Upper lobe of left lung (tissue), 6 donors: ENCODE results near the gene GRIK1. TPM values are rescaled to one million over a fixed set of nuclear protein-coding genes. Genes with fewer than 3 reads are reported as not detected.

ENCODE experiments used
- ATAC-seq, 2 donors: fragments of 200-7000 bp; cut with Tn5 transposase; one replicate each; pipeline ENCODE4 v1.9.1; 2022; ENCODE audit warnings: mild to moderate bottlenecking in 2 of 2, moderate library complexity in 2 of 2; ENCODE audit not compliant: low FRiP score in 2 of 2
- DNase-seq, 2 donors: peaks; one replicate each; pipeline ENCODE4 v3.0.0-alpha.2; 2019 to 2020
- H3K27ac ChIP-seq, 4 donors: fragments of 200-600 bp; sonication (generic); one replicate each; pipeline ENCODE4 v1.5.1; 2016 to 2019
- H3K27me3 ChIP-seq, 4 donors: fragments of 200-600 bp; sonication (generic); one replicate each; pipeline ENCODE4 v1.5.1; 2017 to 2019
- H3K36me3 ChIP-seq, 4 donors: fragments of 200-600 bp; sonication (generic); one replicate each; pipeline ENCODE4 v1.5.1; 2016 to 2019
- H3K4me1 ChIP-seq, 4 donors: fragments of 200-600 bp; sonication (generic); one replicate each; pipeline ENCODE4 v1.5.1; 2018 to 2019
- H3K4me3 ChIP-seq, 4 donors: fragments of 200-600 bp; sonication (generic); one replicate each; pipeline ENCODE4 v1.5.1; 2017 to 2019; ENCODE audit warnings: mild to moderate bottlenecking in 2 of 4, moderate library complexity in 1 of 4
- H3K9me3 ChIP-seq, 4 donors: fragments of 200-600 bp; sonication (generic); one replicate each; pipeline ENCODE4 v1.5.1; 2018 to 2019
- CTCF ChIP-seq, 6 experiments: fragments of 450-650 bp in 4 of 6; fragments of 200-600 bp in 2 of 6; sonication (generic) in 2 of 6; IDR thresholded peaks; one replicate each; pipeline ENCODE4 v1.5.1; 2016 to 2019; ENCODE audit warnings: antibody characterized with exemption in 6 of 6
- EP300 ChIP-seq, 4 donors: sonication (generic); formaldehyde crosslinking; IDR thresholded peaks; one replicate each; pipeline ENCODE4 v1.5.1; 2017; ENCODE audit warnings: antibody characterized with exemption in 4 of 4, control low read depth in 2 of 4
- POLR2A ChIP-seq, 4 donors: fragments of 450-650 bp; IDR thresholded peaks; one replicate each; pipeline ENCODE4 v1.5.1; 2016 to 2017; ENCODE audit warnings: antibody characterized with exemption in 4 of 4, mild to moderate bottlenecking in 2 of 4
- POLR2AphosphoS5 ChIP-seq, 2 donors: sonication (generic); formaldehyde crosslinking; IDR thresholded peaks; one replicate each; pipeline ENCODE4 v1.5.1; 2017; ENCODE audit warnings: antibody characterized with exemption in 2 of 2
- WGBS, 2 donors: methylation state at CpG; one replicate each; pipeline ENCODE4 v1.1.5; 2017 to 2018; 5-methylcytosine and 5-hydroxymethylcytosine counted together
- total RNA-seq, 6 donors: library from RNA; depleted of rRNA in 4 of 6; stranded (reverse); fragments of >200 nt in 4 of 6; gene quantifications; one replicate each; pipeline versions ENCODE4 v1.1.0 to v1.2.1, GENCODE V29; 2016 to 2021
- donor health status: DM: no; HTN: no; CAD: no; lungs with moderate emphysema.
- donor health status: DM: no; HTN: yes; CAD: no; lungs with severe emphysema.

GRIK1 gene
- total RNA-seq, 6 donors from 2014 or later: 0.15 TPM; not detected in 5

- DNase-seq (no peak), ATAC-seq (no peak)
- Histone ChIP-seq H3K27ac (no peak overlapping the region), H3K4me1 (no peaks in the 10 kb centered on the region), H3K36me3 (no peaks in the 10 kb centered on the region), H3K4me3 (no peak overlapping the region), H3K27me3 (no peaks in the 10 kb centered on the region), H3K9me3 (no peaks in the 10 kb centered on the region)
- no peak for TF ChIP-seq POLR2A (IDR thresholded peaks at IDR 0.05)
- TF ChIP-seq CTCF (IDR thresholded peaks at IDR 0.05): no peak
- TF ChIP-seq POLR2AphosphoS5 (IDR thresholded peaks at IDR 0.05): no peak
- TF ChIP-seq EP300 (IDR thresholded peaks at IDR 0.05): no peak
- WGBS, 2 donors: 53% methylated on average over 5 of the region's 5 CpGs
Measured at GRCh38 chr21:29737186-29737585, 202.6 kb downstream of the GRIK1 start.

- ATAC-seq (no peak), DNase-seq (no peak)
- 43 to 73% methylated on average over 1 of the region's 1 CpG for WGBS, 2 donors
- H3K27ac ChIP-seq: no peak overlapping the region
- H3K36me3 ChIP-seq: no peaks in the 10 kb centered on the region
- H3K27me3 ChIP-seq: no peaks in the 10 kb centered on the region
- H3K4me1 ChIP-seq: no peaks in the 10 kb centered on the region
- no peak for TF ChIP-seq POLR2A (IDR thresholded peaks at IDR 0.05)
- no peak for TF ChIP-seq CTCF (IDR thresholded peaks at IDR 0.05)
- TF ChIP-seq POLR2AphosphoS5 (IDR thresholded peaks at IDR 0.05): no peak
- TF ChIP-seq EP300 (IDR thresholded peaks at IDR 0.05): no peak
- H3K9me3 ChIP-seq: no peaks in the 10 kb centered on the region
- H3K4me3 ChIP-seq: no peak overlapping the region
Measured at GRCh38 chr21:29730281-29730680, 209.5 kb downstream of the GRIK1 start.

- Histone ChIP-seq H3K9me3 (no peaks in the 10 kb centered on the region), H3K27me3 (no peaks in the 10 kb centered on the region), H3K4me3 (no peak overlapping the region), H3K4me1 (no peaks in the 10 kb centered on the region), H3K27ac (no peak overlapping the region), H3K36me3 (no peaks in the 10 kb centered on the region)
- ATAC-seq: no peak
- TF ChIP-seq EP300 (IDR thresholded peaks at IDR 0.05): no peak
- TF ChIP-seq POLR2A (IDR thresholded peaks at IDR 0.05): no peak
- TF ChIP-seq CTCF (IDR thresholded peaks at IDR 0.05): no peak
- DNase-seq: no peak
Measured at GRCh38 chr21:29726044-29726443, 213.8 kb downstream of the GRIK1 start.

- 72 to 77% methylated on average over 9 of the region's 9 CpGs for WGBS, 2 donors
- no peak for DNase-seq
- Histone ChIP-seq H3K27me3 (no peaks in the 10 kb centered on the region), H3K4me1 (no peaks in the 10 kb centered on the region), H3K4me3 (no peak overlapping the region), H3K27ac (no peak overlapping the region), H3K9me3 (no peaks in the 10 kb centered on the region), H3K36me3 (no peaks in the 10 kb centered on the region)
- no peak for ATAC-seq
- TF ChIP-seq POLR2A (IDR thresholded peaks at IDR 0.05) (no peak), EP300 (IDR thresholded peaks at IDR 0.05) (no peak), POLR2AphosphoS5 (IDR thresholded peaks at IDR 0.05) (no peak), CTCF (IDR thresholded peaks at IDR 0.05) (no peak)
Measured at GRCh38 chr21:29725025-29725736, 214.6 kb downstream of the GRIK1 start.

DNA sequence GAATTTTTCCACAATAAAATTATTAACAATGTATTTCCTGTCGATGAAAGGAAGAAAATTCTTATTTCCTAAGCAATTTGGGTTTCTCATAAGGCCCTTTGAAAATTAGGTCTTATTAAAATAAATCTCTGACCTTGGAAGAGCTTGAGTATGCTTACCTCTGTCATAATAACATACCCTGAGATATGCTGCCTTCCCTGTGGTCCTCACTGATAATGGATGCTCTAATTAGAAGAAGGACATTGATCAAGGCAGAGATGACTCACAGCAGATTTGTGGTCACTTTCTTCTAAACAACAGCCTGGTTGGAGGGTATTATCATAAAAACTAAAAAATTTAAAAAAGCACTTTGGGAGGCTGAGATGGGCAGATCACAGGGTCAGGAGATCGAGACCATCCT, 217.8 kb downstream of the GRIK1 start:
- Histone ChIP-seq H3K27ac (no peak overlapping the region), H3K4me1 (no peaks in the 10 kb centered on the region), H3K9me3 (peaks cover 0 to under 1% (median 0%) of the 10 kb centered on the region in 4 donors), H3K4me3 (no peak overlapping the region), H3K36me3 (no peaks in the 10 kb centered on the region), H3K27me3 (no peaks in the 10 kb centered on the region)
- DNase-seq: no peak
- 91 to 99% methylated on average over 2 of the region's 2 CpGs for WGBS, 2 donors
- TF ChIP-seq POLR2AphosphoS5 (IDR thresholded peaks at IDR 0.05): no peak
- TF ChIP-seq POLR2A (IDR thresholded peaks at IDR 0.05): no peak
- TF ChIP-seq CTCF (IDR thresholded peaks at IDR 0.05): no peak
- no peak for TF ChIP-seq EP300 (IDR thresholded peaks at IDR 0.05)
- no peak for ATAC-seq
